Measurements from ENCODE around the gene DIAPH3.

DNA sequence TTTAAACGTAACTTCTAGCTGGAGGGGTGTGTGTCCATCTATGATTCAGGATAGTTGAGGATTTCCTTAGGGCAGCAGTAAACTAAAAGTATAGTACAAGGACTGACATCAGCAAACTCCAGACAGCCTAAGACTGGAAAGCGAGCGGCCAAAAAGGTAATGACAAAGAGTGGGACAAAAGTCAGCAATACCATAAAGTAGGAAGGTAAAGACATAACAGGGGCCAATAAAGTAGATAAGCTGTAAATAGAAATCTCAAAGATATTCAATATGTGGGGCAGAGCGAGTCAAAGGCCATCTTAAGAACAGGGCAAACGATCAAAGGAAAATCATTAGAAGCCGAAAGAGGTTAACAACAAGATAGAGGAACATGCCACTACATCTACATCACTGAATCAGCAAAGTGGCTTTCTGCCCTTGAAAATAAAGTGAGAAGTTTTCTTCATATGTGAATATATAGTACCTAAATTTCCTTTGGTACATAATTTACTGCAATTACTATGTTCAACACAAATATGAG is 167.2 kb downstream of the DIAPH3 start:
- TF ChIP-seq, protein P1, sequence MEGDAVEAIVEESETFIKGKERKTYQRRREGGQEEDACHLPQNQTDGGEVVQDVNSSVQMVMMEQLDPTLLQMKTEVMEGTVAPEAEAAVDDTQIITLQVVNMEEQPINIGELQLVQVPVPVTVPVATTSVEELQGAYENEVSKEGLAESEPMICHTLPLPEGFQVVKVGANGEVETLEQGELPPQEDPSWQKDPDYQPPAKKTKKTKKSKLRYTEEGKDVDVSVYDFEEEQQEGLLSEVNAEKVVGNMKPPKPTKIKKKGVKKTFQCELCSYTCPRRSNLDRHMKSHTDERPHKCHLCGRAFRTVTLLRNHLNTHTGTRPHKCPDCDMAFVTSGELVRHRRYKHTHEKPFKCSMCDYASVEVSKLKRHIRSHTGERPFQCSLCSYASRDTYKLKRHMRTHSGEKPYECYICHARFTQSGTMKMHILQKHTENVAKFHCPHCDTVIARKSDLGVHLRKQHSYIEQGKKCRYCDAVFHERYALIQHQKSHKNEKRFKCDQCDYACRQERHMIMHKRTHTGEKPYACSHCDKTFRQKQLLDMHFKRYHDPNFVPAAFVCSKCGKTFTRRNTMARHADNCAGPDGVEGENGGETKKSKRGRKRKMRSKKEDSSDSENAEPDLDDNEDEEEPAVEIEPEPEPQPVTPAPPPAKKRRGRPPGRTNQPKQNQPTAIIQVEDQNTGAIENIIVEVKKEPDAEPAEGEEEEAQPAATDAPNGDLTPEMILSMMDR (IDR thresholded peaks at IDR 0.05) = no peak
- no peak for TF ChIP-seq POLR2A (IDR thresholded peaks at IDR 0.05)

Data from prostate gland (tissue), 2 donors.